Amniotic epithelial cell (primary cell): ENCODE data around the gene LRFN2.

Experiments
- DNase-seq: peaks from one replicate; pipeline ENCODE4 v3.0.0-alpha.2; 2010; ENCODE audit warnings: low read depth

LRFN2 gene

DNA sequence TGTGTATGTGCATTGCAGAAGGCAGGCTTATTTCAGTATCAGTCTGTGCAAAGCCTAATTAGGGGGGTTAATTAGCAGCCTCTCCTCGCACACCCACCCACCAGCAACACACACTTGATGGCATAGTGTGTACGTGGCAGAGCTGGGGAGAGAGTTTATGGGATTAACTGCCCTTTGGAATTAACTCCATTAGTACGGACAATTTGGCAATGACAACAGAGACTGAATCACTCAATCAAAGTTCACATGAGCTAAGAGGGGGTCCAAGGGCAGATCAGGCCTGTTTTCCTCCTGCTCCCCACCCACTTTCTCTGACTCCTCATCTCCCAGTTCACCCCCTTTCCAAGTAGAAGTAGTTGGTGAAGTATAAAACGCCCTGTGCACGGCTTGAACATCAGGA is 69.5 kb downstream of the LRFN2 start:
- no peak for DNase-seq

DNA sequence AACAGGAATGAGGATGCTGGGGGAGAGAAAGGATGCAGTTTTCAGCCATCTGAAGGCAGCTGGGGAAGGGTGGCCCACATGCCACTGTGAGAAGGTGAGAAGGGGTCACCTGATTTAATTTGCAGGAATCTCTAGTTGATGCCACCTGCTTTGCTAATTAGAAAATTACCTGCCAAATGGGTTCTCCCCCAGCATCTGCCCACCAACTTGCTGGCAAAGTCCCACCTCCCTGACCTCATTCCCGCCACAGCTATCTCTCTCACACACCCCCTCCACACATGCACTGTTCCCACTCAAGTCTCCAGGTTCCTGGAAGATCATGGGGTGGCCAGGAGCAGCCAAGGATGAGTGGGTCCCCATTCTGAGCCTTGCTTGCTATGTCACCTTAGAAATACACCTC is 70.7 kb downstream of the LRFN2 start:
- DNase-seq, result no peak

DNA sequence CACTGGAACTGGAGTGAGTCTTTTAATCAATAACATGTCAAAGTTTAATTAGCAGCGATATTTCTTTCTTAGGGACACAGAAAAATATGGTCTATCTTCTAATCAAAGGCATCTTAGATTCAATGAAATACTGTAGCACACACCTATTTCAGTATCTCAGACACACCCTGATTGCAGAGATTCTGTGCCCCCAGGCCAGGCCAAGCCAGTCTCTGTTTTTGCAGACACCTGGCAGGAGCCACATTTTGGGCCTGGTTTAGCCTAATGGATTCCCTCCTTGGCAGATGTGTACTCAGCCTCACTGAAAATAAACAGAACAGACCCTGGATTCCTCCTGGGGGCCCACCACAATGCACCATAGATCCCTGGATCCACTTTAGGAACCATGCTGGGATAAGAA is 74.8 kb downstream of the LRFN2 start:
- no peak for DNase-seq

DNA sequence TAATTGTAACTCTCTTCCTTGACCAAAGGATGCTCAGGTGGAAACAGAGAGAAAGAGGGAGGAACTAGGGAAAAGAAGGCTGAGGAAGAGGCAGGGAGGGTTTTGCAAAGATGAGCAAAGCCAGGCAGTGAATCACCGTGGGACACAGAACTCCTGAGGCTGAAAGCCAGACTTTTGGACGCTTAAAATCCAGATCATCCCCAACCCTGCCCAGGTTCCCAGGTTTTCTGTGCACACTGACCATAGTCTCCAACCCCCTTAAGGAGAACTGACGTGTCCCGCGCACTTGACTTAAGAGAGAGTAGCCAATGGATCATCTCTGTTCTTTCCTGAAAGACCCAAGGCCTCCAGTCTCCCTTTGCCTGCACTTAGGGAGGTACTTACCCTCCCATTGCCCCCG is 75.3 kb downstream of the LRFN2 start:
- no peak for DNase-seq

DNA sequence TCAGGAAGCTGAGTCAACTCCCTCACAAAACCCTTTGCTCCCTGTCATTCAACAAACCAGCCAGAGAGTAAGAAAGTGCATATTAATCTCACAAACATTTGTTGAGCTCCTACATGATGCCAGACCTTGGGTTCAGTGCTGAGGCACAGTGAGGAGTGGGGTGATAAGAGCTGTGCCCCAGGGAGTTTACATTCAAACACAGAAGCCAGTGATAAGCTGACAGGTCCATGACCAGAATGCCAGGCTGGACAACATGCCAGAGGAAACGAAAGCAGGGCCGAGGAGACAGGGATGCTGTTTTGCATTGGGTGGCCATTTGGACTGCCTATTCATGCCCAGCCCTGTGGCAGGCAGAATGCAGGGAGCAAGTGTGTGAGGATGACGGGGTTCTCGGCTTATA is 76.7 kb downstream of the LRFN2 start:
- DNase-seq, result no peak

DNA sequence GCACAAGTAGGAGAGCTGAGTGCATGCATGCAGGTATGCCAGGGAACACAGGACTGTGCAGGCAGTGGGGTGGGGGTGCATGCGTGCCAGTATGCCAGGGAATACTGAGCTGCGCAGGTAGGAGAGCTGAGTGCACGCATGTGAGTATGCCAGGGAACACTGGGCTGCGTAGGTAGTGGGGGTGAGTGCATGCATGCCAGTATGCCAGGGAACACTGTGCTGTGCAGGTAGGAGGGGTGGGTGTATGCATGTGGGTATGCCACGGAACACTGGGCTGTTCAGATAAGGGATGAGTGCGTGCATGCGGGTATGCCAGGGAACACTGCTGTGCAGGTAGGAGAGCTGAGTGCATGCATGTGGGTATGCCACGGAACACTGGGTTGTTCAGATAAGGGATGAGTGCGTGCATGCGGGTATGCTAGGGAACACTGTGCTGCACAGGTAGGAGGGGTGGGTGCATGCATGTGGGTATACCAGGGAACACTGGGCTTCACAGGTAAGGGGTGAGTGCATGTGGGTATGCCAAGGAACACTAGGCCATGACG is 77.4 kb downstream of the LRFN2 start:
- DNase-seq, result no peak

DNA sequence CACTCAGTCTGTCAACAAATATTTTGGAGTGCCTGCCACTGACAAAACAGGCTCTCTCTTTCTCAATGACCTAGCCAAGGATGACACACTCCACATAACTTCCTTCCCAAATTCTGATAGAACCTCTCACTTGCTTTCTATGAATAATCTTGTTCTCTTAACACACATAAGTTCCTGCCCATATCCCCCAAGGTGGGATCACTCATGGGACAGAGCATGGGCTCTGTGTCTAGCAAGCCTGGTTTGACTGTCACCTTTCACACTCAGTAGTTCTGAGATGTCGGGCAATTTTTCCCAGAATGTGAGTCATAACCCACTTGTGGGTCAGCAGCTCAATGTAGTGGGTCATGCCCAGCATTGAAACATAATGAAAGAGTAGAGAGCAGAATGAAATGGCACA is 78.1 kb downstream of the LRFN2 start:
- DNase-seq, result no peak

DNA sequence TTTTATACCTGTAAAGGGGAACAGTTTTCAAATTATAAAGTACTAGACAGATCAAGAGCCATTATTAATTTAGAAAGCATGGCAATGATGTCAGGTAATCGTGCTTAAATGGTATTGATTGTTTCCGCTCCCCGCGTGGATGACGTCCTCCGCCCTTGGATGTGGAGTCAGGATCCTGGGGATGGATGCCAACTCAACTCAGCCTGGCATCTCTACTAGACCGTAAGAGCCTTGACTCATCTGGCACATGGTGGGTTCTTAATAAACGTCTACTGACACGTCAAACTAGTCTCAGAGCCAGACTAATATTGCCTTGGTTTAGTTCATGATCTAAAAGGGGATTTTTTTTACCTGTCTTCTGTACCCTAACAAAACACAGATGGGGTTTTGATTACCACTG is 80.2 kb downstream of the LRFN2 start:
- no peak for DNase-seq

DNA sequence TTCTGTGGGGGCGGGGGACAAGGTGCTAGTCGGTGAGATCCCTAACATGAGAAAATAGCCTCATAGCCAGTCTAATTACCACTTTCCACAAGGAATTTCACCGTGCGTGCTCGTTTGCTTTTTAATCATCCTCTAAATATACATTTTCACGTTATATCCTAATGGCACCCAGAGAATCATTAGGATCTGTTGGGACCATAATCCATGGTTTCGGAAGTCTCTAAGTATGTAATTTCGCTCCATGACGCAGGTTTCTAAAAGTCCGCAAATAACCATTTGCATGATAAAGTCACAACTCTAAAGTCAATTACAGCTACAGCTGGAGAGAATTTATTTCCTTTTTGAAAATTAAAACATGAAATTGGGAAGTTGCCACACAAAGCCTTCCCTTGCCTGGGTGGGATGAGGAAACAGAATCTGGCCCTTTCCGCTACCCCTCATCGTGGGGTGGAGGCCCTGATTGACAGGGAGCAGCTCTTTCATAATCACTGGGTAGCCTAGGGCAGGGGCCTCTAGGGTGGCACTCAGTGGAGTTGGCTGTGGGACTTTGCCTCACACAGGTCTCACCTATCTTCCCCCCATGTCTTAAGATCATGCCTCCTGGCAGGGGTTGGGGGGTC is 81.9 kb downstream of the LRFN2 start:
- DNase-seq, result no peak

DNA sequence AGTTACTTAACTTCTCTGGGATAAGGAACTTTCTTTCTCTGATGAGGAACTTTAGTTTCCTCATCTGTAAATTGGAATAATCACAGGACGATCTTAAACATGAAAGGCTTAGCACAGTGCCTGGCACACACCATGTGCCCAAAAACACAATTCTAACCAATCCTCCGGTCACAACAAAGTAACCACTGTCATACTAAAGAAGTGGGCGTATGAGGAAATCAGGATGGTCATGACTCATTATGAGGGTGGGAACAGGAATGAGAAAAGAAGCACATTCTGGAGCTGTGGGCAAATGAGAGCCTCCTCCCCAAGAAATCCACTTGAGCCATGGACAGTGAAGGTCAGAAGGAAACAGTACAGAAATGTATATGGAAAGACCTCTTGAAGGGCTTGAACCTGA is 82.9 kb downstream of the LRFN2 start:
- no peak for DNase-seq

DNA sequence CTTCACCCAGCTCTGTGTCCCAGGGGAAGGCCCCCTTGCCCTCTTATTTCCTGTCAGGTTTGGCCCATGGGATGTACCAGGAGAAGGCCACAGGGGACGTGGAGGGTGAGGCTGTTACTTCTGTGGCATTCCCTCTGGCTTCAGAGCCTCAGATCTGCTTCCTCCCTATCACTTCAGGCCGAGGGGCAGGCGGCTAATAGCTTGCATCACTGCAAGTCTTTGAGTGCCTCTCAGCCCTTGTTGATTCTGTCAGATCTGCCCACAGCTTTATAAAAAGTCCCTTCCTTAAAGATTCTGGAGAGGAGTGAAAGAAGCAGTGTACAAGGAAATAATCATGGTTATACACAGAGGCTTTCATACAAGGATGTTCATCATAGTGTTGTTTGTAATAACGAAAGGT is 86.9 kb downstream of the LRFN2 start:
- no peak for DNase-seq

DNA sequence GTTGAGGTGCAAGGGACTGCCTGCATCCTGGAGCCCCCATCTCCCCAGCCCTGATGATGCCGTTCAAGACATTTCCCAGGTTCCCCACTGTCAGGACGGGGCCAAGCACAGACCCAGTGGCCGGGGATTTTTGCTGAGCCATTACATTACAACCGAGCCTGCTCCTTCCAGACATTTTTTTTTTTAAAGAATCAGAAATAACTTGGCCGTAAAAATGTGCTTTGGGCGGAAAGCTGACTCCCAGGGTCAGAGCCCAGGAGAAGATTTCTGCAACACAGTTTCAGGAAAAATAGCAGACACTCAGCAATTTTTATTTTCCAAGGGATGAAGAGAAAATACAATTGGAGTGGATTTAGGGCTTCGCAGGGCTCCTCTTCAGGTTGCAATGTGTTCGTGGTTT is 87.9 kb downstream of the LRFN2 start:
- DNase-seq, result no peak

DNA sequence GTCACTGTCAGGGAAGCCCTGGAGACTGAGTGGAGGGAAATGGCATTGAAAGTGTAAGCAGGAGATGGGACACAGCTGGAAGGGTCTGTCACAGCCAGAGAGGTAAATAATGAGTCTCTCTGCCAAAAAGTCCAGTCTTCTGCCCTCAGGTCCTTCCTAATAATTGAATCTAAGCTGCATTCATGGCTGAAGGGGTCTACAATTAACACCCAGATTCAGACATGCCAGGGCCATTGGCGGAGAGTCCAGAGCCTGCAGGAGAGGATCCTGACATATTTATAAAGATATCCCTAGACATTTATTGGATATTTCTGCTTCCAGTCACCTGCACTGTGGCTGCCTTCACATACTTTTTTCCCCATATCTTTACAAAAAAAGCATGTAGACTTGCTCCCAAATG is 89.0 kb downstream of the LRFN2 start:
- DNase-seq, result no peak

DNA sequence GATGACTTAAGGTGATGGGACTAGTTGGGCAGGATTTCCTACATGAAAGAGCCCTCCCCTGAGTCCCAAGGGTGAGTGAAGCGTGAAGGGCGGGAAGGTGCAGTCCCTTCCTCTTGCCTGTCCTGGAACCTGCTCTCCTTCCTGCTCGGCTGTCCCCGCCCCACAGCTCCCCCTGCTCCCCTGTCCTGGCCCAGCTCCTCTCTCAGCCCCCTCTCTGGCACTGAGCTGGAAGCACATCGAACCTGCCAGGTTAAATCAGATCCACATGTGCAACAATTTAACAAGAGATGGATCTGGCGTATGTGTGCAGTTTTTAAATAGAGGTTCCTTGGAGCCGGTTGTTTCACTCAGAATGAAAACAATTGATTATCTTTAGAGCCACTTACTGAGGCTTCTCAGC is 95.0 kb downstream of the LRFN2 start:
- no peak for DNase-seq

DNA sequence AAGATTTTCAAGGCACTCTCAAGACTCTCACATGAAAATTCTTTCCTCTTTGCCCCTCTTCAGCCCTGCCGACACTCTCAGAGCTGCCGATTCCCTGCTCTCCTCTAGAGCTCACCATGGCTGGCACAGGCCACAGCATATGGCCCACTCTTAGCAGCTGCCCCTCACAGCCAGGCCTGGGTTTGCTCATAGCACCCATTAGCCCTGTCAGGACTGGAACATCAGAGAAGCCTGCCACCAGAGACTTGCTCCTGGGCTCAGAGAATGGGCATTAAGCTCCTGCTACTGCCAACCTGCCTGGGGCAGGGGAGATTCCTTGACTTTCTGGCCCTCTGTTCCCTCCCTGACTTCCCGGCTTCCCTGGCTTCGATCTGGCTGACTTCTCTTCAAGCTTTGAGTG is 96.7 kb downstream of the LRFN2 start:
- DNase-seq, result no peak

DNA sequence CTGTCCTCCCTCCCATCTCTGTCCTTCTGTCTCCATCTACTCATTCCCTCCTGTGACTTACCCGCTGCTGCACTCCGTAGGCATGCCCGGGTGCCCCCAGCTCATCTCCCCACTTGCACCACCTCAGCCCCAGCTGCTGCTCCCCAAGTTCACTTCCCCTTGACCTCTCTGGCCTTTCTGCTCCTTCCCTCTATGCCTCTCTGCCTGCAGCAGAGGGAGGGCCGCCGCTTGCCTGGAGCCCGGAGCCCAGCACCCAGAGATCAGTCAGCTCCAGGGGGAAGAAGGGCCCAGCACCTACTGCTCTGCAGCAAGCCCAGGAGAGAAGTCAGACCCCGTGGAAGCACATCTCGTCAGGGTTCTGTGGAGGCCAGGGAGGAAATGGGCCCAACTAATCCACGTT is 97.4 kb downstream of the LRFN2 start:
- DNase-seq, result no peak

DNA sequence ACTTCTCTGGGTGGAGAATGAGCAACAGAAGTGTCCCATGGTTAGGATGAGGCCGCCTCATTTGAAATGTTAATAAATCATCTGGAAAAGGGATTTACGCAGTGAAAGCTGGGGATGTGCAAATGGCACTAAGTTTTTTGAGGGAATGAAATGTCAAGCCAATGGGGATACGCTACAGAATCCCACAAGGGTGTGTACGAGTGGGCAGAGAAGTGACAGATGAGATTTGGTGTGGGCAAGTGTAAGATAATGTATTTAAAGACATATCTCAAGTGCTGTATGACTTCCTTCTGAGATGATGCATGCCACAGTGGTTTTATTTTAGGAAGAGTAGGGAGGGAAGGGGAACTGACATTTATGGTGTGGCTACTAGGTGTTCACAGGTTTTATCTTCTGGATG is 100.6 kb downstream of the LRFN2 start:
- DNase-seq, result no peak

DNA sequence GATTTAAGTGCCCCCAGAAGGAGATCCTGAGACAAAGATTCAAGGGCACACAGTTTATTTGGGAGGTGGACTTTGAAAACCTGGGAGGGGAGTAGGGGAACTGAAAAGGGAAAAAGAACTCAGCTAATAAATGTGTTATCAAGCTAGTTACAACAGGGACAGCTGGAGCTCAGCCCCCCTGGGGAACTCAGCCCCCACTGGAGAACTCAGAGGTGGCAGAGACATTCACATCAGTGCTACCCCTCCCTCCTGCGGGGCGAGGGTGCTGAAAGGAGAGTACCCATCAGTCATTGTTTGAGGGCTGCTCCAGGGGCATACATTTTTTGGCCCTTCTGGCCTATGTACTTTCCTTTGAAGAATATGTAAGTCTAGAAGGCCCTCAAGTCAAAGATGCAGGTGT is 101.4 kb downstream of the LRFN2 start:
- DNase-seq, result no peak

DNA sequence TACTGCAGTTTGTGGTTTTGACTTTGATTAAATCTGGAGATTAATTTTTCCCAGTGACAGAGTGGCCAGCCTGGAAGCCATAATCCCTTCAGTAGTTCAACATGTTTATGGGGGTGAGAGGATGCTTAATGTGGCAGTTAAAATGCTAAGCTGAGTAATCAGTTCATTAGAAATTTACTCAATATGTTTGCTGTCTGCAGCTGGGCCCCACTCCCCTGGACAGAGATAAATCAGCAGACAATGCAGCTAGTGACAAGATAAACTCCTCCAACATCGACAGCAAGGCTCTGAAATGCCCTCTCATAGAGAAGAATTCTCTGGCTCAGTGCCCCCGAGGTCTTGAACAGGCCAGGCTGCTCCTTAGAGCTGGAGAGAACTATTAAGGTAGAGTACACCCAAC is 101.9 kb downstream of the LRFN2 start:
- no peak for DNase-seq

DNA sequence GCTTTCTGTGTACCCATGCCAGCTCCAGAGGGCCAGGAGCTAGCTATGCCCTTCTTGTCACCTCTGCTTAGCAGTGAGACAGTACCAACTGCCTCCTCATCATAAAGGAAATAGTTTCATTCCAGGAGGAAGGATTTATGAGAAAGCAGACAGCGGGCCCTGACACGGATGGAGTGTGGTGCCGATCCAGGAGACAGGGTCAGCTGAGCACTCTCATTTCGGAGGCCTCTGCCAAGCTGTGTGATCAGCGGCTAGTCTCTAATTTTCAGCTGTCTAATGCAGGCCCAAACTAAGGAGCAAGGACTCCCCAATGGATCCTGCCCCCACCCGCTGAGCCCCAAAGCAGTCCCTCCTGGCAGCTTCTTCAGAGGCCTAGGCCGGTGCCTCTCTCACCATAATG is 103.1 kb downstream of the LRFN2 start:
- no peak for DNase-seq

DNA sequence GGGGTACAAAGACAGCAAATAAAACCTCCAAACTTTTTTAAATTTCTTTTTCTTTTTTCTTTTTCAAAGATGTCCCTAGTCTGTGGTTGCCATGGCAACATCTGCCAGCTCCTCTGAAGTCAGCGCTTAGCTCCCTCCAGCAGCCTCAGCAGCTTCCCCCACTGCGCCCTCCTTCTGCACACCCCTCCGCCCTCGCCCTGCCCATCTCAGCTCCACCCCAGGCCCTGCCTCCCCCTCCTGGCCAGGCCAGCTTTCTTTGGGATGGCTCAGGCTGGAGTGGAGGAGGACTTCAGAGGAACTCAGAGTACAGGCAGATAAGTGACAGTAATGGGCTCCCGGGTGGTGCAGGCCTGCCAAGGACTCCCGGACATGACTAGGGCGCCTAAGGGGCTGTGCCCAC is 104.6 kb downstream of the LRFN2 start:
- no peak for DNase-seq

DNA sequence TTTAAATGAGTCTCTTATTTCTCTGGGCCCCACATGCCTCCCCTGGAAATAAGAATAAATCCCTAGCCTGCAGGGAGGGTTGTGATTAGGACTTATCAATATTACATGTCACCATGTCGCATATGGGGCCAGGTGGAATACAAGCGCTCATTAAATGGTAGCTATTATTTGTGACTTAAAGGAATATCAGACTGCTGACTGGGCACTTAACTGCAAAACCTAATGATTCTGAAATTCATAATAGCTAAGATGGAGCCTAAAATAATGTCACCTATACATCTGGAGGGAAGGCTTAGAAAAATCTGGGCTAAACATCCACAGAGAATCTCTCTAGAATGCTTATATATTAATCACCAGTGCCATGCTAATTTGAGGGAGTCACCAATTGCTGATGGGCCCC is 106.5 kb downstream of the LRFN2 start:
- no peak for DNase-seq

DNA sequence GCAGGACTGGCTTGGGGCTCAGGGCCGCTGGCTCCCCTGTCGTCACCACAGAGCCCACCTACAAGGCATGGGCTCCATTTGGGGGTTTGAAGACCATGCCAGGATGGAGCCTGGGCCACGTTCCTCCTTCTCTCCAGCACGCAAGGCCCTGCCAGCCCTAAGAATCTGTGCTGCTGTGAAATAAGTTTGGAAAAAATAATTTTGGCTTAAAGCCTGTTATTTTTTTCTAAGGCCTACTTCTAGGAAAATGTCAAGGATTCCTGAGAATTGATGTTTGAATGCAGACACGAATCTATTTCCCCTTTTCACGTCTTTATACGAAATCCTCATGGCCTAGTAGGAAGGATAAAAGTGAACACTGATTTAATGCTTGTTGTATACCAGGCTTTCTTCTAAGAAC is 107.5 kb downstream of the LRFN2 start:
- no peak for DNase-seq

DNA sequence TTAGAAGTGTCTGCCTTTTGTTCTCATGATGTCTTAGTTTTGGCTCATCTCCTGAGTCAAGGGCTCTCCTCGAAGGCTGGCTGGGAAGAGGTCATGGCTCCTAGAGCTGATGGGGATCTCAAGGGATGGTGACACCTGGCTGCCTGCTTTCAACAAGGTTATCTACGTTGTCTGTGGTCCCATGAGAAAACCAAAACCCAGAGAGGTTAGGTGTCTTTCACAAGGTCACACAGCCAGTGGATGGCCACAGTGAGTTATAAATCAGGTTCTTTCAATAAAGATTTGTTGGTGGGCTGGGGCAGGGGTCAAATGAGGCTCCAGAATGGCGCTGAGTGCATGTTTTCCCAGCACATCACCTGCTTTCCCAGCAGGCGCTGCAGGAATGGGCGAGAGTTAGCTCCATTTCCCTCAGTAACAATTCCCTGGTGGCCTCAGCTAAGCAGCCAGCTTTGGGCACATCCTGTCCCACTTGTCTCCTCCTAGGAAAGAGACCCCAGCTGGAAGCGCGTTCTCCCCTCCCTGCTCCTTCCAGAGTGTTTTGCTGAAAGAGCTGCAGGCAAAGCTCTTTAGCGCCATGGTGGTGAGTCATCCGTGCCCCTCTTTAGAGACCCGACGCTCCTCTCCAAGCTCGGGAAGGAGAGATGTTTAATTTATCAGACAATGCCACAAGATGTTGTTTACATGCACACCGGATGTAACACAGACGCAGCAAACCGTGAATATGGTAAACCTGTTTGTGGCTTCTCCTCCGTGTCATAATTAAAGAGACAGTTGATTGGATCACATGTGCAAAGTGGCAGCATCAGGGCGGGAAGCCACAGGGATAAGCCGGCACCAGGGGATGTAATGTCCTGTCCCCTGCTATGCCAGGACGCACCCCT is 109.7 kb downstream of the LRFN2 start:
- DNase-seq, result no peak
